Measurements from ENCODE around the gene LMTK2. TPM values are rescaled to one million over a fixed set of nuclear protein-coding genes. Genes with fewer than 3 reads are reported as not detected.

Gene LMTK2
- total RNA-seq, 1 experiment from 2014 or later = 37.1 TPM

DNA sequence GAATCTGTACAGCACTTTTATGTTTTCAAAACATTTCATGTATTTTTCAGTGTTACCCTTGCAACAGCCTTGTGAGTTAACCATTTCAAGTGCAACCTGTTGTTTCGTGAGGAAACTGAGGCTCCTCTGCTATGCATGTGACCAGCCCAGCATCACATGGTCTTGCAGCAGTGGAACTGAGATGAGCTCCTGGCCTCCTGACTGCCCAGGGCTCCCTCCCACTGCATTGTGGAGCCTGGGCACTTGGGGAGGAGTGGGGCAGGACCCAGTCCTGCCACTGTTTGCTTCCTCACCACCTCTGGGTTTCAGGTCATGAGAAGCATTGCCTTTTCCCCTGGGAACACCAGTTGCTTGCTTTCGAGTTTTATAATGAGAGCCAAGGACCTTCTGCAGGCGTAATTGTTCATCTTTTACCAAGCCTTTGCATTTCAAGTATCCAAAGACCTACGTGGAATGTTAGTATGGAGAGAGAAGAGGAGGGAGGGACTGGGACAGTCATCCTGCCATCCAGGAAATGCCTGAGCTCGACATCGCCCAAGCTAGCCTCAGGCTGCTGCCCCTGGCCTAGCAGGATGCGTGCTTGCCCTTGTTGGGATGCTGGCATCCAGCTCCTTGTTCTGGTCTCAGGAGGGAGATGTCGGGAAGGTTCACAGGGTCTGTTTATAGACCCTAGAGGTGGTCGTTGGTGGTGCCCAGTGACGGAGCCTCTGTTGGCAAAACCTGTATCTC is 72.3 kb downstream of the LMTK2 start:
- H3K4me3 ChIP-seq = no peak overlapping the region
- no peak for DNase-seq
- no peaks in the 10 kb centered on the region for H3K27me3 ChIP-seq (ENCODE audit: insufficient read depth, low read depth)
- no peak overlapping the region for H2AFZ ChIP-seq
- POLR2A ChIA-PET (ENCODE audit: unreplicated experiment) = interaction anchor here (0.5 to 0.7 kb wide), 2 partner anchors 12 to 733 kb away, joined by 3 read pairs; no protein-coding TSS in a partner anchor
- no peaks in the 10 kb centered on the region for H3K9me2 ChIP-seq (ENCODE audit: insufficient read depth)
- no peaks in the 10 kb centered on the region for H3K9me3 ChIP-seq (ENCODE audit: insufficient read depth, low read depth)
- intact Hi-C loops (cut with micrococcal nuclease; ENCODE audit: unreplicated experiment) = no loop called here
- CTCF ChIA-PET = interaction anchor here (0.8 to 1.1 kb wide), 2 partner anchors 11 to 158 kb away, joined by 3 to 4 read pairs; no protein-coding TSS in a partner anchor
- H3K4me2 ChIP-seq = no peak overlapping the region
- H4K20me1 ChIP-seq (ENCODE audit: insufficient read depth) = peaks cover 11% of the 10 kb centered on the region
- no TSS peak for BruUV-seq (replicated peaks)
- peaks cover 11% of the 10 kb centered on the region; the same call in 1 of the 2 replicates for H3K4me1 ChIP-seq (replicated peaks; ENCODE audit: insufficient read depth)
- no peaks in the 10 kb centered on the region; the same call in 1 of the 2 replicates for H3K36me3 ChIP-seq (ENCODE audit: low read depth)
- TF ChIP-seq, protein P1, sequence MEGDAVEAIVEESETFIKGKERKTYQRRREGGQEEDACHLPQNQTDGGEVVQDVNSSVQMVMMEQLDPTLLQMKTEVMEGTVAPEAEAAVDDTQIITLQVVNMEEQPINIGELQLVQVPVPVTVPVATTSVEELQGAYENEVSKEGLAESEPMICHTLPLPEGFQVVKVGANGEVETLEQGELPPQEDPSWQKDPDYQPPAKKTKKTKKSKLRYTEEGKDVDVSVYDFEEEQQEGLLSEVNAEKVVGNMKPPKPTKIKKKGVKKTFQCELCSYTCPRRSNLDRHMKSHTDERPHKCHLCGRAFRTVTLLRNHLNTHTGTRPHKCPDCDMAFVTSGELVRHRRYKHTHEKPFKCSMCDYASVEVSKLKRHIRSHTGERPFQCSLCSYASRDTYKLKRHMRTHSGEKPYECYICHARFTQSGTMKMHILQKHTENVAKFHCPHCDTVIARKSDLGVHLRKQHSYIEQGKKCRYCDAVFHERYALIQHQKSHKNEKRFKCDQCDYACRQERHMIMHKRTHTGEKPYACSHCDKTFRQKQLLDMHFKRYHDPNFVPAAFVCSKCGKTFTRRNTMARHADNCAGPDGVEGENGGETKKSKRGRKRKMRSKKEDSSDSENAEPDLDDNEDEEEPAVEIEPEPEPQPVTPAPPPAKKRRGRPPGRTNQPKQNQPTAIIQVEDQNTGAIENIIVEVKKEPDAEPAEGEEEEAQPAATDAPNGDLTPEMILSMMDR (conservative IDR thresholded peaks at IDR 0.05) = no peak
- TF ChIP-seq EZH2 (IDR thresholded peaks at IDR 0.05; ENCODE audit: low read depth) = no peak
- H3F3A ChIP-seq (ENCODE audit: insufficient read depth, low read depth) = no peaks in the 10 kb centered on the region
- H3K27ac ChIP-seq = no peak overlapping the region
- no peaks in the 10 kb centered on the region; the same call in 1 of the 2 replicates for H3K79me2 ChIP-seq (ENCODE audit: low read depth)

DNA sequence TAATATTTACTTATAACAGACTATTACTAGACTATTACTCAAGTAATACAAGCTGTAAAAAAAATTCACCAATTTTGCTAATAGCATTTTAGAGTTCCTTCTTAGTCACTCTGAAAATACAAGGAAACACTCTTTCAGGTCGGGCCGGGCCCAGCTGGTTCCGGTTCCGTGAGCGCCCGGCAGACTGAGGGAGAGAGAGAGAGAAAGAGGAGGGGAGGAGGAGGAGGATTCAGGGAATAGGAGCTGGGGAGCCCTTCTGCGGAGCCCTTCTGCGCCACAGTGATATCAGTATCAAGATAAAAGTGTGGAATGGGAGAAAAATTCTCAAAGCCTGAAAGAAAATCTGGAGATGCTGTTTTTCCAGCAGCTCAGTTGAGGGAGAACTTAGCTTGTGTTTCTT is 74.1 kb downstream of the LMTK2 start:
- no peak overlapping the region for H3K4me3 ChIP-seq
- H3K9me2 ChIP-seq (ENCODE audit: insufficient read depth) = no peaks in the 10 kb centered on the region
- H3K27me3 ChIP-seq (ENCODE audit: insufficient read depth, low read depth) = no peaks in the 10 kb centered on the region
- CTCF ChIA-PET = no interaction called here
- peaks cover 11% of the 10 kb centered on the region for H4K20me1 ChIP-seq (ENCODE audit: insufficient read depth)
- no peaks in the 10 kb centered on the region; the same call in 1 of the 2 replicates for H3K79me2 ChIP-seq (ENCODE audit: low read depth)
- H3F3A ChIP-seq (ENCODE audit: insufficient read depth, low read depth) = no peaks in the 10 kb centered on the region
- peaks cover 11% of the 10 kb centered on the region; the same call in 1 of the 2 replicates for H3K4me1 ChIP-seq (replicated peaks; ENCODE audit: insufficient read depth)
- H3K4me2 ChIP-seq = no peak overlapping the region
- intact Hi-C loops (cut with micrococcal nuclease; ENCODE audit: unreplicated experiment) = no loop called here
- no peaks in the 10 kb centered on the region for H3K9me3 ChIP-seq (ENCODE audit: insufficient read depth, low read depth)
- H3K27ac ChIP-seq = no peak overlapping the region
- H3K36me3 ChIP-seq (ENCODE audit: low read depth) = peaks cover 3% of the 10 kb centered on the region
- TF ChIP-seq, protein P1 (conservative IDR thresholded peaks at IDR 0.05) = no peak
- no peak for TF ChIP-seq EZH2 (IDR thresholded peaks at IDR 0.05; ENCODE audit: low read depth)
- no peak overlapping the region for H2AFZ ChIP-seq
- no TSS peak for BruUV-seq (replicated peaks)
- DNase-seq = no peak
- POLR2A ChIA-PET (ENCODE audit: unreplicated experiment) = no interaction called here

DNA sequence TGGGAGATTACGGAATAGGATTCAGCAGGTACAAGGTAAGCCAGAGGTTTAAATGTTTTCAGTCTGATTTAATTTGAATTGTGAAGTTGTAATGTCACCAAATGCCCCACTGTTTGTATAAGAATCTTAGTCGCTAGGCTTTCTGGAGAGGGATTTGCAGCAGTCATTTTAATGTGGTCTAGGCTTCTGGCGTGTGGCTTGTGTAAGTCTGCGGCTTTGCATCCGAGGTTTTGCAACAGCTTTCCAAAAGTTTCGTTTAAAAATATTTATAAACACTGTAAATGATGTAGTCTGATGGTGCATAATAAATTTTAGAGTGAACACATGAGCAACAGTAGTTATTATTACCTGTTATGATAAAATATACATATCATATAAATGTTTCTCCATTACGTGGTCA is 78.4 kb downstream of the LMTK2 start:
- Histone ChIP-seq H2AFZ (no peak overlapping the region), H3K4me3 (no peak overlapping the region), H3F3A (ENCODE audit: insufficient read depth, low read depth) (no peaks in the 10 kb centered on the region), H3K4me1 (replicated peaks; ENCODE audit: insufficient read depth) (no peaks in the 10 kb centered on the region), H3K36me3 (ENCODE audit: low read depth) (peaks cover 3% of the 10 kb centered on the region), H3K9me2 (ENCODE audit: insufficient read depth) (no peaks in the 10 kb centered on the region), H3K27me3 (ENCODE audit: insufficient read depth, low read depth) (no peaks in the 10 kb centered on the region), H4K20me1 (ENCODE audit: insufficient read depth) (0 out of 2 replicates have a peak, but pooled peaks cover 11% of the 10 kb centered on the region), H3K4me2 (no peak overlapping the region), H3K27ac (no peak overlapping the region), H3K9me3 (ENCODE audit: insufficient read depth, low read depth) (no peaks in the 10 kb centered on the region), H3K79me2 (ENCODE audit: low read depth) (no peaks in the 10 kb centered on the region; the same call in 1 of the 2 replicates)
- BruUV-seq (replicated peaks) = no TSS peak
- intact Hi-C loops (cut with micrococcal nuclease; ENCODE audit: unreplicated experiment) = no loop called here
- no peak for TF ChIP-seq EZH2 (IDR thresholded peaks at IDR 0.05; ENCODE audit: low read depth)
- TF ChIP-seq, protein P1 (conservative IDR thresholded peaks at IDR 0.05) = no peak
- no peak for DNase-seq
- CTCF ChIA-PET = interaction anchor here (0.7 kb wide), 1 partner anchor 163 kb away, joined by 3 read pairs; no protein-coding TSS in a partner anchor
- POLR2A ChIA-PET (ENCODE audit: unreplicated experiment) = no interaction called here

Measured in PC-9 (cell line).